Measurements from ENCODE around the gene SCAMP2. TPM values are rescaled to one million over a fixed set of nuclear protein-coding genes. Genes with fewer than 3 reads are reported as not detected.

Gene SCAMP2
- total RNA-seq, 1 experiment from 2014 or later: 55.8 TPM

DNA sequence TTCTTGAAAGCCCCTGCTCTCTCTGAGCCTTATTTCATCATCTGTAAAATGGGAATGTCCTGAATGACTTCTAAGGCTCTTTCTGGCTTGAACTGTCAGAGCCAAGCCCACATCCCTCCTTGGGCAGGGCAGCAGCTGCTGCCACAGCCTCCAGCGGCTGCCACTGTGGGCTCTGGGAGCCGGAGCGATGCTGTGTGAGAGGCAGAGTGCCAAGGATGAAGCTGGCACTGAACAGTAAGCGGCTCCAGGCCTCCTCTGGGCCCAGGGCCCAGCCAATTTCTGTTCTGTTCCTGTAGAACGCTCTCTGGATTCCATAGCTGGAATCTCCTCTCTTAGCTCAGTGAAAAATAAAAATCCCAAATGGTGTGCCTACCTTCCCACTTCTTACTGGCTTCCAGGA is 42.3 kb downstream of the SCAMP2 start:
- RAD21 ChIA-PET (ENCODE audit: low non-redundant PET in 1 of 2, low total read pairs in 2 of 2, uncharacterized antibody in 2 of 2, unreplicated experiment in 2 of 2): no interaction called here
- CTCF ChIA-PET: no interaction called here
- BruUV-seq (replicated peaks): no TSS peak
- Histone ChIP-seq H3K9me2 (ENCODE audit: insufficient read depth) (no peaks in the 10 kb centered on the region), H3K4me1 (ENCODE audit: control insufficient read depth in 1 of 2, insufficient read depth in 2 of 2, low read length in 2 of 2) (peaks cover 0 to 9% of the 10 kb centered on the region in 2 experiments; a peak in 2 of 4 replicates), H3K27ac (ENCODE audit: low read depth, low read length) (no peak overlapping the region), H3K9me3 (ENCODE audit: control insufficient read depth in 1 of 2, insufficient read depth in 1 of 2, low read depth in 1 of 2, low read length in 2 of 2) (no peaks in the 10 kb centered on the region), H3K9ac (ENCODE audit: low read length) (no peak overlapping the region), H2AFZ (ENCODE audit: low read depth, low read length, poor library complexity, severe bottlenecking) (no peak overlapping the region), H4K20me1 (ENCODE audit: insufficient read depth) (no peaks in the 10 kb centered on the region), H3K79me2 (ENCODE audit: insufficient read depth, low read length) (no peaks in the 10 kb centered on the region), H3K27me3 (ENCODE audit: insufficient read depth, low read length) (peaks cover 21% of the 10 kb centered on the region; the same call in 1 of the 2 replicates), H3K36me3 (ENCODE audit: control insufficient read depth in 1 of 2, insufficient read depth in 2 of 2, low read length in 2 of 2) (no peaks in the 10 kb centered on the region), H3K4me2 (ENCODE audit: low read length) (no peak overlapping the region), H3K4me3 (replicated peaks in 1 of 2; ENCODE audit: low read depth in 1 of 2, low read length in 2 of 2) (no peak overlapping the region)
- intact Hi-C loops (cut with micrococcal nuclease): no loop called here
- TF ChIP-seq ZNF274 (IDR thresholded peaks at IDR 0.05; ENCODE audit: low read depth, low read length) (no peak), FOSL1 (IDR thresholded peaks at IDR 0.05; ENCODE audit: low read depth) (no peak), SIN3A (IDR thresholded peaks at IDR 0.05; ENCODE audit: low read depth) (no peak), POLR2A (IDR thresholded peaks at IDR 0.05; ENCODE audit: borderline replicate concordance, extremely low read depth, insufficient read depth, insufficient read length) (no peak)
- TF ChIP-seq, protein P1, sequence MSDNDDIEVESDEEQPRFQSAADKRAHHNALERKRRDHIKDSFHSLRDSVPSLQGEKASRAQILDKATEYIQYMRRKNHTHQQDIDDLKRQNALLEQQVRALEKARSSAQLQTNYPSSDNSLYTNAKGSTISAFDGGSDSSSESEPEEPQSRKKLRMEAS (IDR thresholded peaks at IDR 0.05): no peak
- TF ChIP-seq, protein P2, sequence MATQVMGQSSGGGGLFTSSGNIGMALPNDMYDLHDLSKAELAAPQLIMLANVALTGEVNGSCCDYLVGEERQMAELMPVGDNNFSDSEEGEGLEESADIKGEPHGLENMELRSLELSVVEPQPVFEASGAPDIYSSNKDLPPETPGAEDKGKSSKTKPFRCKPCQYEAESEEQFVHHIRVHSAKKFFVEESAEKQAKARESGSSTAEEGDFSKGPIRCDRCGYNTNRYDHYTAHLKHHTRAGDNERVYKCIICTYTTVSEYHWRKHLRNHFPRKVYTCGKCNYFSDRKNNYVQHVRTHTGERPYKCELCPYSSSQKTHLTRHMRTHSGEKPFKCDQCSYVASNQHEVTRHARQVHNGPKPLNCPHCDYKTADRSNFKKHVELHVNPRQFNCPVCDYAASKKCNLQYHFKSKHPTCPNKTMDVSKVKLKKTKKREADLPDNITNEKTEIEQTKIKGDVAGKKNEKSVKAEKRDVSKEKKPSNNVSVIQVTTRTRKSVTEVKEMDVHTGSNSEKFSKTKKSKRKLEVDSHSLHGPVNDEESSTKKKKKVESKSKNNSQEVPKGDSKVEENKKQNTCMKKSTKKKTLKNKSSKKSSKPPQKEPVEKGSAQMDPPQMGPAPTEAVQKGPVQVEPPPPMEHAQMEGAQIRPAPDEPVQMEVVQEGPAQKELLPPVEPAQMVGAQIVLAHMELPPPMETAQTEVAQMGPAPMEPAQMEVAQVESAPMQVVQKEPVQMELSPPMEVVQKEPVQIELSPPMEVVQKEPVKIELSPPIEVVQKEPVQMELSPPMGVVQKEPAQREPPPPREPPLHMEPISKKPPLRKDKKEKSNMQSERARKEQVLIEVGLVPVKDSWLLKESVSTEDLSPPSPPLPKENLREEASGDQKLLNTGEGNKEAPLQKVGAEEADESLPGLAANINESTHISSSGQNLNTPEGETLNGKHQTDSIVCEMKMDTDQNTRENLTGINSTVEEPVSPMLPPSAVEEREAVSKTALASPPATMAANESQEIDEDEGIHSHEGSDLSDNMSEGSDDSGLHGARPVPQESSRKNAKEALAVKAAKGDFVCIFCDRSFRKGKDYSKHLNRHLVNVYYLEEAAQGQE (IDR thresholded peaks at IDR 0.05; ENCODE audit: low read depth): no peak
- TF ChIP-seq, protein P3, sequence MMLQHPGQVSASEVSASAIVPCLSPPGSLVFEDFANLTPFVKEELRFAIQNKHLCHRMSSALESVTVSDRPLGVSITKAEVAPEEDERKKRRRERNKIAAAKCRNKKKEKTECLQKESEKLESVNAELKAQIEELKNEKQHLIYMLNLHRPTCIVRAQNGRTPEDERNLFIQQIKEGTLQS (IDR thresholded peaks at IDR 0.05): no peak
- POLR2A ChIA-PET: no interaction called here
- ATAC-seq (no peak), DNase-seq (ENCODE audit: low read depth, low spot score) (no peak)

Measured in HCT116 (cell line).